HG03442 (cell line): ENCODE data around the gene FASTK.
A peak's percentile ranks its signal among the peaks of the same experiment; 100 is the strongest.

Experiments used
- ATAC-seq: cut with Tn5 transposase; IDR thresholded peaks from one replicate; pipeline ENCODE4 v1.9.1; 2021; ENCODE audit warnings: mild to moderate bottlenecking, moderate library complexity; ENCODE audit not compliant: unreplicated experiment

Gene FASTK

GRCh38 chr7:151100921-151101320 is 20.3 kb upstream of the FASTK start:
- no peak for ATAC-seq

GRCh38 chr7:151099486-151100211 is 19.0 kb upstream of the FASTK start:
- no peak for ATAC-seq

- ATAC-seq, result no peak
Observed at GRCh38 chr7:151095828-151096475, 15.3 kb upstream of the FASTK start.

- no peak for ATAC-seq
Observed at GRCh38 chr7:151095123-151095797, 14.7 kb upstream of the FASTK start.

- no peak for ATAC-seq
Observed at GRCh38 chr7:151094675-151095074, 14.1 kb upstream of the FASTK start.

GRCh38 chr7:151093748-151094147 is 13.1 kb upstream of the FASTK start:
- no peak for ATAC-seq

GRCh38 chr7:151091988-151092387 is 11.4 kb upstream of the FASTK start:
- no peak for ATAC-seq

GRCh38 chr7:151091431-151091830 is 10.8 kb upstream of the FASTK start:
- ATAC-seq, result no peak

- ATAC-seq, result no peak
Observed at GRCh38 chr7:151091003-151091402, 10.4 kb upstream of the FASTK start.

GRCh38 chr7:151089893-151090730 is 9.5 kb upstream of the FASTK start:
- no peak for ATAC-seq

GRCh38 chr7:151088856-151089699 is 8.5 kb upstream of the FASTK start:
- ATAC-seq, result no peak

GRCh38 chr7:151088019-151088855 is 7.6 kb upstream of the FASTK start:
- no peak for ATAC-seq

- ATAC-seq, result no peak
Observed at GRCh38 chr7:151087245-151088018, 6.8 kb upstream of the FASTK start.

GRCh38 chr7:151086802-151087244 is 6.2 kb upstream of the FASTK start:
- ATAC-seq, result no peak

GRCh38 chr7:151085691-151086620 is 5.3 kb upstream of the FASTK start, which contains the start of gene AGAP3:
TSS of gene AGAP3 (plus strand) at chr7:151086475. CDS start at chr7:151086742, 267 bp downstream.
- peak; percentile 37 for ATAC-seq

- no peak for ATAC-seq
Observed at GRCh38 chr7:151085329-151085690, 4.7 kb upstream of the FASTK start.

GRCh38 chr7:151083824-151084160 is 3.2 kb upstream of the FASTK start:
- ATAC-seq, result no peak
